CMK (cell line): ENCODE measurements around the gene NEK4.
"Not testable (repeated sequence)": the region's sequence is repeated elsewhere in the genome, so short reads cannot be mapped to it uniquely, and the experiment has no call there.

Experiments
- DNase-seq: peaks from one replicate; pipeline ENCODE4 v3.0.0-alpha.2; 2010; ENCODE audit warnings: low read depth

Gene NEK4

GRCh38 chr3:52731590-52731989, 39.1 kb downstream of the NEK4 start:
- DNase-seq = no peak

DNA sequence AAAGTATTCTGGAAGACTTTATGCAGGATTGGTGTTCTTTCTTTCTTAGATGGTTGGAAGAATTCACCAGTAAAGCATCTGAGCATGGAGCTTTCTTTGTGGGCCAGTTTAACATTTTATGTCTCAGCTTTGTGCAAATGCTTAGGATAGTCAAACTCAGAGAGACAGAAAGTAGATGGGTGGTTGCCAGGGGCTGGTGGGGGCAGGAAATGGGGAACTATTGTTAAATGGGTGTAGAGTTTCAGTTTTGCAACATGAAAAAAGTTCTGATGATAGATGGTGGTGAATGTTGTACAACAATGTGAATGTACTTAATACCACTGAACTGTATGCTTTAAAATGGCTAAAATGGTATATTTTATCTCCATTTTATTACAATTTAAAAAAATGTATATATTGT, 40.1 kb downstream of the NEK4 start:
- no peak for DNase-seq

DNA sequence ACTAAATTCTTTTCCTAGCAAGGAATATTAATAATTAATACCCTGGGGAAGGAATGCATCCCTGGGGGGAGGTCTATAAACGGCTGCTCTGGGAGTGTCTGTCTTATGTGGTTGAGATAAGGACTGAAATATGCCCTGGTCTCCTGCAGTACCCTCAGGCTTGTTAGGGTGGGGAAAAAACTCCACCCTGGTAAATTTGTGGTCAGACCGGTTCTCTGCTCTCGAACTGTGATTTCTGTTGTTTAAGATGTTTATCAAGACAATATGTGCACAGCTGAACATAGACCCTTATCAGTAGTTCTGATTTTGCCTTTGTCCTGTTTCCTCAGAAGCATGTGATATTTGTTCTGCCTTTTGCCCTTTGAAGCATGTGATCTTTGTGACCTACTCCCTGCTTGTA, 42.0 kb downstream of the NEK4 start:
- DNase-seq = not testable (repeated sequence)

- DNase-seq = no peak
These were observed 46.2 kb downstream of the NEK4 start for GRCh38 chr3:52724511-52724910.

DNA sequence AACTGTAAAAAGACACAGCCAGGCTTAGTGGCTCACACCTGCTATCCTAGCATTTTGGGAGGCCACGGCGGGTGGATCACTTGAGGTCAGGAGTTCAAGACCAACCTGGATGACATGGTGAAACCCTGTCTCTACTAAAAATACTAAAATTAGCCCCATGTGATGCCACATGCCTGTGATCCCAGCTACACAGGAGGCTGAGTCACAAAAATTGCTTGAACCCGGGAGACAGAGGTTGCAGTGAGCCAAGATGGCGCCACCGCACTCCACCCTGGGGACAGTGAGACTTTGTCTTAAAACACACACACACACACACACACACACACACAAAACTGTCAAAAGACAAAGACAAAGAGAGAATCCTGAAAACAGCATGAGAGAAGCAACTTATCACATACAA, 46.8 kb downstream of the NEK4 start:
- DNase-seq = no peak

DNA sequence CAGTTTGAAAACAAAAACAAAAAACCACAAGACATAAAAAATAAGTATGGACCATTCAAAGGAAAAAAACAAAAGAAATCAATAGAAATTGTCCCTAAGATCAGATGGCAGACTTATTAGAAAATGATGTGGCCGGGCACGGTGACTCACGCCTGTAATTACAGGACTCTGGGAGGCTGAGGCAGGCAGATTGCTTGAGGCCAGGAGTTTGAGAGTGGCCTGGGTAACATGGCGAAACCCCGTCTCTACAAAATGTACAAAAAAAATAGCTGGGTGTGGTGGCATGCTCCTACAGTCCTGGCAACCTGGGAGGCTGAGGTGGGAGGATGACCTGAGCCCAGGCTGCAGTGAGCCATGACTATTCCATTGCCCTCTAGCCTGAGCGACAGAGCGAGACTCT, 48.2 kb downstream of the NEK4 start:
- no peak for DNase-seq

DNA sequence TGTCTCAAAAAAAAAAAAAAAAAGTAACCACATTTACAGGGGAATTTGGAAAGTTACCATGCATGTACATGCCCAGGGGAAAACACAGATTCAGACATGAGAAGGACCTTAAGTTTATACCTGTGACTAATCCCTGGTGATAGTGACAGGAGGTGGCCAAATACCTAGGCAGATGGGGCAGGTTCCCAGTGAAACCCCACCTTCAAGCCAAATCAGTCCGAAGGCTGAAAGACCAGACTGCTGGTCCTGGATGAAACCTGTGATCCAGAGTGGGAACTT, 49.1 kb downstream of the NEK4 start:
- no peak for DNase-seq

GRCh38 chr3:52721002-52721729, 49.6 kb downstream of the NEK4 start:
- peak; percentile 29 for DNase-seq

- DNase-seq = no peak
These were observed 51.1 kb downstream of the NEK4 start for GRCh38 chr3:52719618-52720017.

DNA sequence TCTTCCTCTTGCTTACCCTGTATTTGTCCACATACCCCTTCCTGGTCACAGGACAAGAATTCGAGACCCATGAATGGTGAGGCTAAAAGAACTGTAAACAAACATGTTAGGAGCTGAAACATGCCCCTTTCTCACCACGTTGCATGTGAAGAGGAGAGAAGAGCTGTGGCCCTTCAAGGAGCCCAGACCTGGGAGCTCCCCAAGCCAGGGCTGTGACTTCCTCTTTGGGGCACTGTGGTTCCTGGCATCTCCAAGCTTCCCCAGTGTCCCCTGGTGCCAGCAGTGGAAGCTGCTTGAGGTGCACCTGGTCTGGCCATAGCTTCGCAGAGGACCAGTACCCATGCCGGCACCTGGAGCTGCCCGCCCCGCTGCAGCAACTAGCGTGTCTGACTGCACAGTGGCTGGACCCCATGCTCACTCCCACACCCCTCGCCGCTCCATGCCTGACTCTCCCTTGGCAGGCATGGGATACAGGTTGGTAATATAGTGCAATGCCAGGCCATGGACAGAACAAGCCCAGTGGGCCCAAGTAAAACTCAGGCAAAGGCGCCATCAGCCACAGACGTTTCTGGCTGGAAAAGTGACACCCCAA, 54.9 kb downstream of the NEK4 start:
- DNase-seq = no peak

DNA sequence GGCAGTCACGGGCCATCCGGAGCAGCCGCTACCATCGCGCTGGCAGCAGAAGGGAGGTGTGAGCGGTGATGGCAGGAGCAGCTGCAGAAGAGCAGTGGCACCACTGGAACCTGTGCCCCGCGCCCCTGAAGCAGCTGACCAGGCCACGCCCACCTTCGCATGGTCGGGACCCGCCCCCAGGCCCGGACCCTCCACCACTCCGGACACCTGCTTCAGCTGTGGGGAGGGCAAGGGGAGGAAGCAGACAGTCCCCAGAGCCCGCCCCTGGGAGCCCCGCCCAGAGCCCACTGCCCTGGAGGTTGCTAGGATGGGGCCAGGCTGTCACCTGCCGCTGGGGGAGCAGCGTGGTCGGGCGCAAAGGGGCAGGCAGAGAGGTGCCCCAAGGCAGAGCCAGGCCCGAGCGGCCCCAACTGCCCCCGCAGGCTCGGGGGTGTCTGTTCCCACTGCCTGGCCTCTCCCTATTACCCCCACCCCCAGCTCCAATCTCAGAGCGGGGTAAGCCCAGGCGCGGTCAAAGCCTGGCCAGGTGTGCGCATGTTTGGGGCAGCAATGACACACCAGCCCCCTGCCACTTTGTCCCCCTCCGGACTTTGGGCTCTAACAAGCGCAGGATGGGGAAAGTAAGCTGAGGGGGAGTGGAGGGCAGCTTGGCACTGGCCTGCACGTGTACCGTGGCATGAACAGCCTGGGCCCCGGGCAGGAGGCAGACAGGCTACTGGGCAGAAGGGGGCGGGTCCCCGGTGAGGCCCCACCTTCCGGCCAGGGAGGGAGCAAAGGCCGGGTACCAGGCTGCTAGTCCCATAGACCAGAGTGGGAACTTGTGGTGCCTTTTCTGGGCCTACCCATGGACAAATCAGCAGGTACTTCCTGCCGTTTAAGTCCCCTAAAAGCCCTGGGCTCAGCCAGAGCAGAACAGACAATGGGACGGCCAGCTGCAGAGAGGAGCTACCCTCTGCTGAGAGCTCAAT, 56.1 kb downstream of the NEK4 start:
- DNase-seq = no peak

DNA sequence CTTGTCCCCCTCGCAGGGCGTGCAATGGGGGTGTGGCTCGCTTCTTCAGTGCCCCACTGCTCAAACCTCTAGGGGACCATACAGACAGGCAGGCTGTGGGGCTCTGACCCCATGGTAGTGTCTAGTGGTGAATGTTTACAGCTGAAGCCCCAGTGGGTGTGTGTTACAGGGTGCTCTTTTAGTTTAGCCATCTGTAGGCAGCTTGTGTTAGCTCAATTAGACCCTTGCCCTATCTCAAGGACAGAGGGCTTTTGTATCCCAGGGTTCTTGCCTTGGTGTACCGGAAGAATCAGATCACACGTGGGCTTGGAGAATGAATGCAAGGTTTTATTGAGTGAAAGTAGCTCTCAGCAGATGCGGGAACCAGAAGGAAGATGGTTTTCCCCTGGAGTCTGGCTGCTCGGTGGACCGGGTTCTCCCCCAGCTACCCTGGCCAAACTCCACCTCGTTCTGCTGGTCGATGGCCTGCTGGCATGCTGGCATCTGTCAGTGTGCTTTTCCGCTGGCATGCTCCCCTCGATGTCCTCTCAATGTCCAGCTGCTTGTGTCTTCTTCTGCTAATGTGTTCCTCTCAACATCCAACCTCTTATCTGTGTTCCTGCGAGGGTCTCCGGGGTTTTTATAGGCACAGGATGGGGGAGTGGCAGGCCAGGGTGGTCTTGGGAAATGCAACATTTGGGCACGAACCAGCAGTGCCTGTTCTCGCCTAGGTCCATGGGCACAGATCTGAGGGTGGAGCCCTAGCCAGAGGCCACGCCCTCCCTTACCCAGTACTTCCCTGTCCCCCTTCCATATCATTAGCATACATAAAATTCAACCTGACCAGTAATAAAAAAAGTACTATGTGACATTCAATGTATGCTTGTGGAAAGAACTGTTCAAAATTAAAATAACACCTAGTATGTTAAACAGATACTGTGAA, 58.2 kb downstream of the NEK4 start:
- no peak for DNase-seq

- no peak for DNase-seq
These were observed 60.2 kb downstream of the NEK4 start for GRCh38 chr3:52710512-52710911.

DNA sequence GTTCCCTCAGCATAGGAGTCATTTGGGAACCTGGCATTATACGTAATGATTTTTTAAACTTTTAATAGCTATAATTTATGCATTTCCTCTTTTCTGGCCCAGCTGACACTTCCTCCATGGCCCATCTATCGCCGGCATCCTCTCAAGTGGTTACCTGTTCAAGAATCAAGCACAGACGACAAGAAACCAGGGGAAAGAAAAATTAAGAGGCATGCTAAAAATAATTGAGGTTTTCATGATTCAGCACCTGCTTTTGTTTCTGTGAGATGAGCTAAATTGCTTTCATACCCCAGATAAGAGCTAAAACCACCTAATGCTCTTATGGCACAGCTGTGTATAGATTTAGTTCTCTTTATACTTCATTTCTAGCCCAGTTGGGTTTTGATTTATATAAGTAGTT, 63.2 kb downstream of the NEK4 start:
- DNase-seq = no peak

- DNase-seq = no peak
These were observed 64.8 kb downstream of the NEK4 start, which contains the start of the genes GLT8D1 and SPCS1 for GRCh38 chr3:52705688-52706686. TSS of gene GLT8D1 (minus strand) at chr3:52705791. CDS start at chr3:52700460, 5,331 bp downstream. TSS of gene SPCS1 (plus strand) at chr3:52706106. CDS start at chr3:52706247, 141 bp downstream.

DNA sequence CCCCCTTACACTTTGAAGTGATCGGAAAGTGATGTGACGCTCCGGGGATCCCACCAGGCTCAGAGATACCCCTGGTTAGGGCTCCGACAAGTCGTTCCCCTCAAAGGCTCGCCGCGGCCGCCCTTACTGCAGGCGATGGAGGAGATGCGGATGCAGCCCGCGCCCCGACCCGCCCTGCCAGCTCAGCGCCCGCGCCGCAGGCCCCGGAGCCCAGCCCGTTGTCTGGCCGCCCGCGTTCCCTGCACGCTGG, 65.4 kb downstream of the NEK4 start:
- no peak for DNase-seq

DNA sequence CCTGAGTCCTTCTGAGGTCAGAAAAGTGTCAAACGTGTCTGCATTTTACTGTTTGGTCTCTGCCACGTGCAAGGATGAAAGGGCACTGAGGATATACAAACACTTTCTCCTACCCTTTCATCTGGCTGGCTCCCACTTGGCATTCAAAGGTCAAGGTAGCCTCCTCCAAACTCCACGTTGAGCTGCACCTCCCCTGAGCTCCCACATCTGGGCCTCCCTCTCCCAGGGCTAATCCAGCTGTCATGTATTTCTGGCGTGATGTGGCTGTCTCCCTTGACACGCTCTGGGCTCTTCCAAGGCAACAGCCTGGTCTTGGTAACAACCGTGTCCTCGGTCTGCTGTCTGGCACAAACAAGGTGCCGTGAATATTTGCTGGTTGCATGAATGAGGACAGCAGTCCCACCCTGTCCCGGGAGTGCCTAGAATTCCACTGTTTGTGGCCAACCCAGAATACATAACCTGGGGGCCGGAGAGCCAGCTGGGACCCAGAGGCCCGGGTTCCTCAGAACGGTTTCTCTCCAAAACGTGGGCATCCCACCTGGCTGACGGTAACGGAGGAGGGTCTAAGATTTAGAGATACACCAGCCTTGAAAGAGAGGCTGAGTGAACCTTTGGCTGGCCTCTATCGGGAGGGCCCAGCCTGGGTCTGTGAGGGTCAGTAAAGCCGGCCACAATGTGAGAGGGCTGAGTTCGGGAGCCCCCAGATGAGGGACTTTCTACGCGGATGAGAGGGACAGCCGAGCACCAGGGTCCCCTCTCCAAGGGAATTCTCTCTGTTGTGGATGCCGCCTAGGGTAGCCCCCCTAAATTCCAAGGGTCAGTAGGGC, 65.9 kb downstream of the NEK4 start:
- no peak for DNase-seq

- no peak for DNase-seq
These were observed 67.4 kb downstream of the NEK4 start for GRCh38 chr3:52703341-52703740.

DNA sequence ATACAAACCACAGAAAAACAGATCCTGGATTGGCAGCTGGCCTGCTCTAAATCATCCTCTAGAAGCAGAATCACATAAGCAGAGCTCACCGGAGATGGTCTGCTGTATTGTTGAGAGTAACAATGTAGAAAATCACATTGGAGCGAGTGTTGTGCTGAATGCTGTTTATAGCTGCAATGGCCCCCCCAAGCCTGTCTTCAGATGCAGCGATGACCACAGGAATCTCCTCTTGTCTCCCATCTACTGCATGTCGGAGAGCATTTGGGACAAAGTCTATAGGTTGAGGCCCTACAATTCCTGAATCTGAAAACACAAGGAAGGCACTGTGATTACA, 73.1 kb downstream of the NEK4 start:
- no peak for DNase-seq
